Glomerular visceral epithelial cell (primary cell): ENCODE results near the gene SLC25A25.

Experiments
- DNase-seq: peaks from one replicate; pipeline ENCODE4 v3.0.0-alpha.2; 2016; ENCODE audit errors: extremely low spot score

Gene SLC25A25

GRCh38 chr9:128096616-128097536 lies 28.8 kb downstream of the SLC25A25 start:
- DNase-seq: no peak

GRCh38 chr9:128097543-128098296 lies 29.7 kb downstream of the SLC25A25 start:
- no peak for DNase-seq

- peak; percentile 96 for DNase-seq
Observed at GRCh38 chr9:128098297-128099230, 30.5 kb downstream of the SLC25A25 start.

- DNase-seq: peak; percentile 42
Observed at GRCh38 chr9:128099231-128099931, 31.3 kb downstream of the SLC25A25 start.

- no peak for DNase-seq
Observed at GRCh38 chr9:128099932-128100491, 32.0 kb downstream of the SLC25A25 start.

DNA sequence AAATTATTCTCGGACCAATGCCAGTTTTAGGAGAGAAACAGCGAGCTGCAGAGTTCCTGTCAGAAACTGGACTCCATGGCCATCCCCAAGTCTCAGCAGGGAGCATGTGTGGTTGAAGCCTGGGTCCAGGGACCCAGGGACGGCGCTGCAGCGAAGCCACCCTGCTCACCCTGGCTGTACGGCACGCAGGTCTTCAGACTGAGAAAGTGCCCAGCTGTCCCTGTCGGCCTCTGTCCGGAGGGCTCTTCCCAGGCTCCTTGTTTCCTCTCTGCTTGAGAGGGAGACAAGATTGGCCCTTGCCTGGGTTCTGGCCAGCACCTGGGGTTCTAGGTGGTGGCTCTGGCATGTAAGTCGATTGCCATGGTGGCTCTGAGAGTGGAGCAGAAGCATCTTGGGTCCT lies 32.5 kb downstream of the SLC25A25 start:
- no peak for DNase-seq

GRCh38 chr9:128101231-128101661 lies 33.2 kb downstream of the SLC25A25 start:
- peak; percentile 48 for DNase-seq

DNA sequence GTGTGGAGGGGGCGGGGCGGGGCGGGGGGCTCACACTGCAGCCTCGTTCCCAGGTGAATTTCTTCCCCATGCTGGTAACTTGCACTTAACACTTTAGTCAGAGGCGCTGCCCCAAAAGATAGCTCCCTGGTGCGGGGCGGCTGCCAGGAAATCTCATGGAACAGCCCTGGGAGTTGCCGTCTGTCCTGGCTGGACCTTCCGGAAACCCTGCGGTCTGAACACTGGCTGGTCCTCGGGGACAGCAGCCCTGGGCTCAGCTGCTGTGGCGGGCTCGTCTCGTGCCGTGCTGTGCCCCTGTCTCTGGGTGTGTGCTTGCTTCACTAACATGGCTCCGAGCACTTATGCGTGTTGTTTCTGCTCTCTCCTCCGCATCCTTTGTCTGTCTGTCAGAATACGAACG lies 33.7 kb downstream of the SLC25A25 start:
- DNase-seq: no peak

DNA sequence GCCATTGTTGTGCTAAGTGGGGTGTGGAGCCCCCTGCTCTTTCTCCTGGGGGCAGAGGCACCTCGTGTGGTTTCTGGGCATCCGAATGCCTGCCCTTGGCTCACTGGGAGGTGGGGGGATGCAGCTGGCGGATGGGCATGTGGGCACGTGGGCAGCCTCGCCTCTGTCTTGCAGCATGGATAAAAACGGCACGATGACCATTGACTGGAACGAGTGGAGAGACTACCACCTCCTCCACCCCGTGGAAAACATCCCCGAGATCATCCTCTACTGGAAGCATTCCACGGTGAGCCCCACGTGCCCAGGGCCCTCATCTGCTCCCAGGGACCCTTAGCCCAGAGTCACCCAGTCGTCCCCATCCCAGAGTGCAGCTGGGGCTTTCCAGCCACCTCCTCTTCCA lies 34.2 kb downstream of the SLC25A25 start:
- no peak for DNase-seq

DNA sequence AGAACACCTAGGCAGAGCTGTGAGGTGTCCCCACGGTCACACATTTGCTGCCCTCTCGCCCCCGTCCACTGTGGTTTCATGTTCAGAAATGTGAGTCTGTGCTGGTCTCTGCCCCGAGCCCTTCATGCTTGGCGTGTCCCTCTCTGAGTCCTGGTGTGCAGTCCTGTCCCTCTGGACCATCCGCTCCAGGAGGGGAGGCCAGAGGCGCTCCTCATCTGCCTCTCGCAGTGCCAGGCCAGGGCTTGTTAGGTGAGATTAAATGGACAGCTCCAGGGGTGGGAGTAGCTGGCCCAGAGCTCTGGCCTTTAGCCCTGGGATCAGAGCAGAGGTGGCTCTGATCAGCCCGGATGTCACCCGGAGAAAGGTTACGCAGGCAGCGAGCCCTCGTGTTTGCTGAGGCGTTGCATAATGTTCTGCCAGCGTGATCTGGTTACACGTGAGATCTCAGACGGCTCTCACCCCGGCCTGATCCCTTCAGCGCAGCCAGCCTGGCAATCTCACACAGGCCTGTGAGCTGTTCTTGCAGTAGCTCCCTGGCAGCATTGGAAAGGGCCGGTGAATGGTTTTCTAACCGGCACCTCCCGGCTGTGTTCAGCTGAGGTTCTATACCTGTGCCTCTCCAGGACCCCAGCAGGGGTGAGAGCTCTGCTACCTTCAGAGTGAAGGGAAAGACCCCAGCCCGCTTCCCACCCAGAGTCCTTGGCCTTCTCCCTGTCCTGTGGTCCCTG lies 35.0 kb downstream of the SLC25A25 start:
- no peak for DNase-seq

- no peak for DNase-seq
Observed at GRCh38 chr9:128103589-128103962, 35.5 kb downstream of the SLC25A25 start.

DNA sequence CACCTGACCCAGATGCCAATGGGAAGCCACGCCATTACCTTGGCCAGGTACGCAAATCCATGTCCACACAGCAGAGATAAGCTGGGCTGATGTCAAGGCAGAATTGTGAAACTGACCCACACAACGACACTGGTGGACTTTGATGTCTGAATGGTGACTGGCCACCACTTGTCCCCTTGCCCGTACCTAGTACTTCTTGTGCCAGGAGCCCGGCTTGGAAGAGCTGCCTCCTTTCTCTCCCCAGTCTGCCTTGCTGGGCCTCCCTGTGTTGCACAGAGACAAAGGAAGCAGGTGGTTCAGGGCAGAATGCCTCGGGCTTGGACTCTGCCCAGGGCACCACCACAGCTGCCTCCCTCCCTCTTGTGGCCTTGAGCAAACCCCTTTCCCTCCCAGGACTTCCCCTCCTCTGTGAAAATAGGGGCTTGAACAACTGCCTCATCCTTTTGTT lies 36.2 kb downstream of the SLC25A25 start:
- DNase-seq: peak; percentile 35

- no peak for DNase-seq
Observed at GRCh38 chr9:128105538-128106175, 37.6 kb downstream of the SLC25A25 start.

DNA sequence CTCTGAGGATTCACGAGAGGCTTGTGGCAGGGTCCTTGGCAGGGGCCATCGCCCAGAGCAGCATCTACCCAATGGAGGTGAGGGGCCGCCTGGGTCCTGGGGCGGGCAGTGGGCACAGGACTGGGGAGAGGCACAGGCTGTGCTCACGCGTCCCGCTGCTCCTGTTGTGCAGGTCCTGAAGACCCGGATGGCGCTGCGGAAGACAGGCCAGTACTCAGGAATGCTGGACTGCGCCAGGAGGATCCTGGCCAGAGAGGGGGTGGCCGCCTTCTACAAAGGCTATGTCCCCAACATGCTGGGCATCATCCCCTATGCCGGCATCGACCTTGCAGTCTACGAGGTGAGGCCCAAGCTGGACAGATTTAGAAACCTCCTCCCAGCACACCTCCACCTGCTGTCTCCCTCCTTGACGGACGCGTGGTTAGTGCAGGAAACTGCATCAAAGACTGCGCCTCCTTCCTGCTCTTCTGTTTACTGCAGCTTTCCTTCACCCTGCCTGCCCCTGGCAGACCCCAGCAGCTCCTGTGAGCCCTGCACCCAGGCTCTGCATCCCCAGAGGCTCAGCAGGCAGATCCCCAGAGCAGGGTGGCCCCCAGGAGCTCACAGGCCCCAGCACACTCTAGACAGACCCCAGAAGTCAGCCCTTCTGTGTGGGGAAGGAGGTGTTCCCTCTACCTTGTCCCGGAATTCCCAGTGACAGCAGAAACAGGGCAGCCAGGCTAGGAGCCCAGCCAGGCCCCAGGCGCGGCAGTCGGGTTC lies 38.3 kb downstream of the SLC25A25 start:
- DNase-seq: no peak

GRCh38 chr9:128106940-128107467 lies 39.0 kb downstream of the SLC25A25 start:
- no peak for DNase-seq

DNA sequence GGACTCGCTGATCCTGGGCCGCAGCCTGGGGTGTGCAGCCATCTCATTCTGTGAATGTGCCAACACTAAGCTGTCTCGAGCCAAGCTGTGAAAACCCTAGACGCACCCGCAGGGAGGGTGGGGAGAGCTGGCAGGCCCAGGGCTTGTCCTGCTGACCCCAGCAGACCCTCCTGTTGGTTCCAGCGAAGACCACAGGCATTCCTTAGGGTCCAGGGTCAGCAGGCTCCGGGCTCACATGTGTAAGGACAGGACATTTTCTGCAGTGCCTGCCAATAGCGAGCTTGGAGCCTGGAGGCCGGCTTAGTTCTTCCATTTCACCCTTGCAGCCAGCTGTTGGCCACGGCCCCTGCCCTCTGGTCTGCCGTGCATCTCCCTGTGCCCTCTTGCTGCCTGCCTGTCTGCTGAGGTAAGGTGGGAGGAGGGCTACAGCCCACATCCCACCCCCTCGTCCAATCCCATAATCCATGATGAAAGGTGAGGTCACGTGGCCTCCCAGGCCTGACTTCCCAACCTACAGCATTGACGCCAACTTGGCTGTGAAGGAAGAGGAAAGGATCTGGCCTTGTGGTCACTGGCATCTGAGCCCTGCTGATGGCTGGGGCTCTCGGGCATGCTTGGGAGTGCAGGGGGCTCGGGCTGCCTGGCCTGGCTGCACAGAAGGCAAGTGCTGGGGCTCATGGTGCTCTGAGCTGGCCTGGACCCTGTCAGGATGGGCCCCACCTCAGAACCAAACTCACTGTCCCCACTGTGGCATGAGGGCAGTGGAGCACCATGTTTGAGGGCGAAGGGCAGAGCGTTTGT lies 39.6 kb downstream of the SLC25A25 start:
- no peak for DNase-seq

GRCh38 chr9:128108269-128109049 lies 40.4 kb downstream of the SLC25A25 start:
- DNase-seq: no peak
